Lung (tissue), 13 donors: ENCODE measurements around the gene FAM120B. TPM values are rescaled to one million over a fixed set of nuclear protein-coding genes. Genes with fewer than 3 reads are reported as not detected.

ENCODE experiments used
- ATAC-seq: fragments of 200-7000 bp; cut with Tn5 transposase; one replicate; pipeline ENCODE4 v1.9.1; 2020; ENCODE audit warnings: moderate number of reproducible peaks; ENCODE audit not compliant: insufficient read depth, low FRiP score
- DNase-seq, 3 donors: peaks; one replicate each; pipeline ENCODE4 v3.0.0-alpha.2; 2013 to 2017
- H3K27ac ChIP-seq, 2 donors: one replicate each; pipeline ENCODE4 v1.5.1; 2013; ENCODE audit warnings: mild to moderate bottlenecking in 2 of 2, moderate library complexity in 2 of 2, control low read depth in 1 of 2, inconsistent platforms in 1 of 2, low read depth in 1 of 2, low read length in 1 of 2
- H3K27me3 ChIP-seq, 3 donors: one replicate each; pipeline ENCODE4 v1.5.1; 2013; ENCODE audit warnings: low read length in 2 of 3; ENCODE audit not compliant: control insufficient read depth in 3 of 3, insufficient read depth in 3 of 3
- H3K36me3 ChIP-seq, 4 donors: one replicate each; pipeline ENCODE4 v1.5.1; 2013; ENCODE audit warnings: low read length in 4 of 4, mild to moderate bottlenecking in 1 of 4, moderate library complexity in 1 of 4; ENCODE audit not compliant: control insufficient read depth in 4 of 4, insufficient read depth in 4 of 4
- H3K4me1 ChIP-seq, 5 donors: one replicate each; pipeline ENCODE4 v1.5.1; 2013; ENCODE audit warnings: low read length in 5 of 5, mild to moderate bottlenecking in 2 of 5, moderate library complexity in 1 of 5; ENCODE audit not compliant: control insufficient read depth in 5 of 5, insufficient read depth in 5 of 5
- H3K4me3 ChIP-seq: one replicate; pipeline ENCODE4 v1.5.1; 2013; ENCODE audit warnings: mild to moderate bottlenecking, control low read depth, moderate library complexity
- H3K9ac ChIP-seq, 2 donors: one replicate each; pipeline ENCODE4 v1.5.1; 2013; ENCODE audit warnings: low read length in 2 of 2, control low read depth in 1 of 2; ENCODE audit not compliant: insufficient read depth in 1 of 2
- H3K9me3 ChIP-seq, 4 donors: one replicate each; pipeline ENCODE4 v1.5.1; 2013; ENCODE audit warnings: low read length in 3 of 4, mild to moderate bottlenecking in 1 of 4, moderate library complexity in 1 of 4; ENCODE audit not compliant: control insufficient read depth in 4 of 4, insufficient read depth in 3 of 4
- CTCF ChIP-seq: IDR thresholded peaks from 2 replicates; pipeline ENCODE4 v1.5.1; 2012; ENCODE audit warnings: mild to moderate bottlenecking; ENCODE audit errors: control extremely low read depth, extremely low read depth
- WGBS, 2 donors: extraction: QIAGEN DNeasy Blood & Tissue Kit; methylation state at CpG; one replicate each; pipeline ENCODE4 v1.1.7; 2013; 5-methylcytosine and 5-hydroxymethylcytosine counted together
- polyA plus RNA-seq, 2 donors: library from polyadenylated mRNA; stranded (reverse); fragments of 200-250 nt; gene quantifications; one replicate each; pipeline ENCODE4 v1.2.1, GENCODE V29; 2013
- small RNA-seq: library from RNA; depleted of rRNA; stranded (forward); fragments of <200 nt; gene quantifications from one replicate; pipeline ENCODE3, GENCODE V24; 2014; ENCODE audit warnings: low replicate concordance
- total RNA-seq, 2 donors: library from RNA; depleted of rRNA in 1 of 2; stranded (reverse); fragments of >200 nt in 1 of 2; gene quantifications; one replicate each; pipeline ENCODE4 v1.2.1, GENCODE V29; 2014 to 2021
- donor health status: control.
- donor health status: control.
- donor health status: Bipolar disorder and iron deficiency.
- donor health status: healthy.
- donor health status: DM: yes; HTN: yes; CAD: no.

FAM120B gene
- total and polyA plus RNA-seq, 4 donors: 8.5 to 35.6 (median 20.7) TPM

DNA sequence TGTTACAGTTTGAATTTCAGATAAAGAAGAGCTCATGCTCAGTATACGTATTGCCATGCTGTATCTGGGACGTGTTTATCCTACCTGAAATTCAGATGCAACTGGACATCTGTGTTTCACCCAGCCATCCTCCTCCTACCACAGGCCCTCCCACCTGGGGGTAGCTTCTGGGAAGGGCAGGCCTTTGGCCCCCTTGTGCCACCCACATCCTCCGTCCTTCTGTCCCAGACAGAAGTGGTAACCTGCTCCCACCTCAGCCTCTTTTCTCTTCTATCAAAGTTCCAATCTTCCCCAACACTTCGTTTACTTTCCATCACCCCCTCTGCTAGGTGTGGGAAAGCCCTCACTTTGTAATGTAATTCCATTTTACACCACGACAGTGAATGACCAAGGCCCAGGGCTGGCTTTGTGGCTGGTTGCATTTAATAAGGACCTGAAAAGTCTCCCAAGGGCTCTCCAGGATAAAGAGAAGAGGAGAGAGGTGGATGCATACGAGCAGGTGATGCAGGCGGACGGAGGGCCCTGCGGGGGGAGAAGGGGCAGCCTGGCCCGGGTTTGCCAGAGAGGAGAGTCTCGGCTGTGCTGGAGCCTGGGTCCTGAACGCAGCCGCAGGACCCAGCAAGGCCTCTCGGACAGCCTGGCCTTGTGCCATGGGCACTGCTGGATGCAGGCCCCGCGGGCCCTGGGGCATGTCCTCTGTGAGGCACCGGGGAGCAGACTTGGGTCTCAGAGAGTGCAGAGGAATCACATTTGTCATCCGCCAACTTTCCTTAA is 148.1 kb downstream of the FAM120B start:
- Histone ChIP-seq H3K27ac (no peak overlapping the region), H3K9ac (no peak overlapping the region), H3K9me3 (peaks cover 0 to 3% (median 0%) of the 10 kb centered on the region in 4 donors), H3K27me3 (no peaks in the 10 kb centered on the region), H3K4me3 (no peak overlapping the region), H3K36me3 (no peaks in the 10 kb centered on the region), H3K4me1 (peaks cover 0 to 15% (median 0%) of the 10 kb centered on the region in 5 donors)
- no peak for TF ChIP-seq CTCF
- 73 to 77% methylated on average over 17 to 18 of the region's 18 CpGs for WGBS, 2 donors
- DNase-seq: no peak
- no peak for ATAC-seq

DNA sequence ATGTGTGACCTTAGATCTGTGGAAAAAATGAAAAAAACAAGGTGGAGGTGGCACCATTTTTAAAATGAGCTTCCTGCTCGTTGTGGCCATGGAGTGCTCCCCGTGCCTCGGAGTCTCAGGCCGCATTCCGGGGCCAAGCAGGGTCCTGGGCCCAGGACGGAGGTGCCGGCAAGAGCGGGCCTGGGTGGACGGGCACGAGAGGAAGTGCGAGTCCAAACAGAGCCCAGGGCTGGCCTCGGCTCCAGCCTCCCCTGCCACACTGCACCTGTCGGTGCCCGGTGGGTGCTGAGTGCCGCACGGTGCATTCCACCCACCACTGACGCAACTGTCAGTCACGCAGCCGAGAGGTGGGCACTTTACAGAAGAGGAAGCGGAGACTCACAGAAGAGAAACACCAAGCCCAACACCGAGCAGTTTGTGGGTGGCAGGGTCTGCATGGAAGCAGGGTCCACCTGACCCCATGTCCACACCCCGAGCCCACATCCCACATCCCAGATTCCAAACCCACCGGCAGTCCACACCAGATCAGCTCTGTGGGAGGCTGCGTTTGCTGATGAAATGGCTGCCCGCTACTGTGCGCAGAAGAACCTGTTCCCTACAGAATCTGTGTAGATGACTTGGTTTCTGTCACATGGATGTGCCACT is 148.9 kb downstream of the FAM120B start:
- H3K36me3 ChIP-seq: no peaks in the 10 kb centered on the region
- no peak overlapping the region for H3K9ac ChIP-seq
- H3K4me1 ChIP-seq: peaks cover 0 to 16% (median 0%) of the 10 kb centered on the region in 5 donors
- no peak for TF ChIP-seq CTCF
- no peak overlapping the region for H3K4me3 ChIP-seq
- H3K9me3 ChIP-seq: peaks cover 0 to 3% (median 0%) of the 10 kb centered on the region in 4 donors
- 91 to 92% methylated on average over 26 of the region's 26 CpGs for WGBS, 2 donors
- no peak overlapping the region for H3K27ac ChIP-seq
- DNase-seq (no peak), ATAC-seq (no peak)
- H3K27me3 ChIP-seq: peaks cover 0 to 2% (median 0%) of the 10 kb centered on the region in 3 donors

DNA sequence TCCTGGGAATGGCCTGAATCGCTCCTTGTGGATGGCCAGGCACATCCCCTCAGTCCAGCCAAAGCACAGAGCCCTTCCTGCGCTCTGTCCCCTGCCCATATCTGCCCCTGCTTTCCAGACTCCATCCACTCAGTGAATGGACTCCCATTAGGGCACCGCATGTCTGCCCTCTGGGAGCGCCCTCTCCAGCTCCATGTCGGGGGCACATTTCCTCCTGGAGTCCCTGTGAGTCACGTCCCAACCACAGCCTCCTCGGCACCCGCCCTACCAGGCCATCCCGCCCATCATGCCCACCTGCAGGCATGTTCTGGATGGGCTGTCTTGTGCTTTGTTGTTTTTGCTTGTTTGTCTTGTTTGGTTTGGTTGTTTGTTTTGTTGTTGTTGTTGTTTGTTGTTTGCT is 149.8 kb downstream of the FAM120B start:
- Histone ChIP-seq H3K4me3 (no peak overlapping the region), H3K27me3 (peaks cover 0 to 2% (median 0%) of the 10 kb centered on the region in 3 donors), H3K36me3 (no peaks in the 10 kb centered on the region), H3K4me1 (peaks cover 0 to 16% (median 0%) of the 10 kb centered on the region in 5 donors), H3K27ac (no peak overlapping the region), H3K9me3 (peaks cover 0 to 3% (median 0%) of the 10 kb centered on the region in 4 donors), H3K9ac (no peak overlapping the region)
- TF ChIP-seq CTCF: no peak
- ATAC-seq (no peak), DNase-seq (no peak)
- 81 to 87% methylated on average over 9 of the region's 9 CpGs for WGBS, 2 donors

Small RNA genes lying within 50 kb of the gene (small RNA-seq; reads per million reads assigned to genes)
- gene MIR4644: not detected

Other genes with a start within 250 kb of the FAM120B start
- 10 to 100 TPM; 16.2 to 16.9 TPM for gene DLL1, start 15.7 kb upstream of the FAM120B start, total RNA-seq
- 10 to 100 TPM in 1 of 2 donors, 1 to 10 TPM in 1; 6.2 to 10.2 TPM for gene DLL1, start 15.7 kb upstream of the FAM120B start, polyA plus RNA-seq
- gene PSMB1, start 246.5 kb downstream of the FAM120B start, total RNA-seq: 100 to 1,000 TPM; 118 to 165 TPM
- gene PSMB1, start 246.5 kb downstream of the FAM120B start, polyA plus RNA-seq: 100 to 1,000 TPM; 291 to 365 TPM
- gene TBP, start 247.6 kb downstream of the FAM120B start, total RNA-seq: 10 to 100 TPM; 12.5 to 13.7 TPM
- gene TBP, start 247.6 kb downstream of the FAM120B start, polyA plus RNA-seq: 10 to 100 TPM in 1 of 2 donors, 1 to 10 TPM in 1; 9.2 to 10.0 TPM